ENCODE measurements around the gene MAP4K3.
"Not testable (repeated sequence)": the region's sequence is repeated elsewhere in the genome, so short reads cannot be mapped to it uniquely, and the experiment has no call there.

MAP4K3 gene

GRCh38 chr2:39409697-39410389, 27.2 kb downstream of the MAP4K3 start:
- FAIRE-seq (no peak), DNase-seq (ENCODE audit: insufficient read length, low spot score) (no peak)
- no peak for TF ChIP-seq POLR2A (IDR thresholded peaks at IDR 0.05; ENCODE audit: low read depth, low read length)

- no peak for TF ChIP-seq POLR2A (IDR thresholded peaks at IDR 0.05; ENCODE audit: low read depth, low read length)
- no peak for FAIRE-seq
- DNase-seq (ENCODE audit: insufficient read length, low spot score) = no peak
Observed at GRCh38 chr2:39408351-39409136, 28.5 kb downstream of the MAP4K3 start.

GRCh38 chr2:39407516-39408296, 29.4 kb downstream of the MAP4K3 start:
- FAIRE-seq (peak; percentile 62), DNase-seq (ENCODE audit: insufficient read length, low spot score) (no peak)
- TF ChIP-seq POLR2A (IDR thresholded peaks at IDR 0.05; ENCODE audit: low read depth, low read length) = no peak

DNA sequence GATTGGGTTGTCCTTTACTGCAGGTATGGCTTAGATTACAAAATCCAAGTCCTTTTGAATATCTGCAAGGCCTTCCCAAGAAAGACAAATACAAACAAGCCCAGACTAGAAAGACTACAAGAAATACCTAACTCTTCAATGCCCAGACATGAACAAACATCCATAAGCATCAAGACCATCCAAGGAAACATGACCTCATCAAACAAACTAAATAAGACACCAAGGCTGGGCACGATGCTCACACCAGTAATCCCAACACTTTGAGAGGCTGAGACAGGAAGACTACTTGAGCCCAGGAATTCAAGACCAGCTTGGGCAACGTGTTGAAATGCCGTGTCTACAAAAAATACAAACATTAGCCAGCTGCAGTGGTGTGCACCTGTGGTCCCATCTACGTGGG, 31.7 kb downstream of the MAP4K3 start:
- FAIRE-seq (no peak), DNase-seq (ENCODE audit: insufficient read length, low spot score) (no peak)
- TF ChIP-seq POLR2A (IDR thresholded peaks at IDR 0.05; ENCODE audit: low read depth, low read length) = no peak

DNA sequence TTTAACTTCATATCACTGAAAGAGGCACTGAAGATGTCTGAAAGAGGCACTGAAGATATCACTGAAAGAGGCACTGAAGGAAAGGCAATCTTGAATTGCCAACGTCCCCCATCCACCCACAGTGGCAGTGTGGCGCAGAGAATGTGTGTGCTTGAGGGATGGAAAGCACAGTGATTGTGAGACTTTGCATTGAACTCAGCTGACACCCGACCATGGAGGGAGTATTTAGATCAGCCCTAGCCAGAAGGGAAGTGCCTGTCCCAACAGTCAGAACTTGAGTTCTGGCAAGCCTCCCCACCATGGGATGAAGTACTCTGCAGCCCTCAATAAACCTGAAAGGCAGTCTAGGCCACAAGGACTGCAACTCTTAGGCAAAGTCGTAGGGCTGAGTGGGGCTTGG, 33.8 kb downstream of the MAP4K3 start:
- FAIRE-seq (no peak), DNase-seq (ENCODE audit: insufficient read length, low spot score) (no peak)
- no peak for TF ChIP-seq POLR2A (IDR thresholded peaks at IDR 0.05; ENCODE audit: low read depth, low read length)

- no peak for TF ChIP-seq POLR2A (IDR thresholded peaks at IDR 0.05; ENCODE audit: low read depth, low read length)
Observed at GRCh38 chr2:39401319-39401718, 35.8 kb downstream of the MAP4K3 start.

DNA sequence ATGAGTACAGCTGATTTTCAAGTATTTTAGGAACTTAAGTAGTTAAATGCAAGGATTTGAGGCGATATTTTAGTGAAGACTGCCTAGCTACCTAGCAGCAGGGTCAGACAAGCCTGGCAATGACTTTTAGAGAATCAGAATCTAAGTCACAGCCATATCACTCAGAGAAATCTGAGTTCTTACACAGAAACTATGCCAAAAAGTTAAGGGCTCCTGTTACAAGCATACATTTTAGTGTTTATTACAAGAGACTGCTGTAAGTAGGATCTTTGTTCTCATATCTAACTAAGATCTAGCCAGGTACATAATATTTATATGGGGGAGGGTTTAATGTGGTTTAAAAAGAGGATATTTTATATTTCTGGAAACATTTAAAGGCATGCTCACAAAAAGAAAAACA, 37.5 kb downstream of the MAP4K3 start:
- FAIRE-seq (peak; percentile 83), DNase-seq (ENCODE audit: insufficient read length, low spot score) (no peak)
- no peak for TF ChIP-seq POLR2A (IDR thresholded peaks at IDR 0.05; ENCODE audit: low read depth, low read length)

More at GRCh38 chr2:39401319-39401718, 35.8 kb downstream of the MAP4K3 start:
- FAIRE-seq = no peak
- DNase-seq (ENCODE audit: insufficient read length, low spot score) = no peak

GRCh38 chr2:39395313-39395712, 41.8 kb downstream of the MAP4K3 start:
- FAIRE-seq (no peak), DNase-seq (ENCODE audit: insufficient read length, low spot score) (no peak)
- no peak for TF ChIP-seq POLR2A (IDR thresholded peaks at IDR 0.05; ENCODE audit: low read depth, low read length)

DNA sequence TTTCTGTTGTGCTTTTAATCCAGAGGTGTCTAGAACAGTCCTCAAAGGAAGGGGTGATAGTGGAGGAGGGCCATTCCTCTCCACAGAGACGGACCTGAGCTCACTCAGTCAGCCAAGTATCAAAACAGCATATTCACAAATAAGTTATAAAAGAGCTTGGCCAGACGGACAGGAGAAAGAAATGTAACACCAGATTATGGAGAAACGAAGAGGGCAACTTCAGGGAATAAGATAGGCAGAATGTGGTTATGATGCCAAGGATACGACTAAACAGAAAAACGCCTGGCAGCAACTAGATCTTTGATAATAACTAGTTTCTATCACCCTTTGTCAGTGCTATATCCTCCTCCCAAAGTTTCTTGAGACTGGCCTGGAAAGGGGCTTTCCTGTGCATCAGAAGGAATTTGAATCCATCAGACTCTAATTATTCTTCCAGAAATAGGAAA, 42.5 kb downstream of the MAP4K3 start:
- TF ChIP-seq POLR2A (IDR thresholded peaks at IDR 0.05; ENCODE audit: low read depth, low read length) = no peak
- peak; percentile 68 for FAIRE-seq

DNA sequence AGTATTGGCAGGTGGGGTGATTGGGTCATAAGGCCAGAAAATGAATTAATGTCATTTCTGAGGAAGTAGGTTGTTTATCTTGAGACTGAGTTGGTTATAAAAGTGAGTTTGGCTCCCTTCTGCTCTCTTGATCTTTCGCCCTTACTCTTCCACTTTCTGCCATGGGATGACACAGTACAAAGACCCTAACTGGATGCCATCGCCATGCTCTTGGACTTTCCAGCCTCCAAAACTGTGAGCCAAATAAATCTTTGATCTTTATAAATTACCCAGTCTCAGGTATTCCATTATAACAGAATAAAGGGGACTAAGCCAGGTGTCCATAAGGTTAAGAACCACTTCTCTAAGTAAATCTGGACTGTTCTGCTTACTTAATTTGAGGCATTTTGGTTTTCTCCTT, 44.4 kb downstream of the MAP4K3 start:
- DNase-seq (ENCODE audit: insufficient read length, low spot score) (no peak), FAIRE-seq (no peak)
- no peak for TF ChIP-seq POLR2A (IDR thresholded peaks at IDR 0.05; ENCODE audit: low read depth, low read length)

More for the DNA sequence above, 42.5 kb downstream of the MAP4K3 start:
- DNase-seq (ENCODE audit: insufficient read length, low spot score) = no peak

DNA sequence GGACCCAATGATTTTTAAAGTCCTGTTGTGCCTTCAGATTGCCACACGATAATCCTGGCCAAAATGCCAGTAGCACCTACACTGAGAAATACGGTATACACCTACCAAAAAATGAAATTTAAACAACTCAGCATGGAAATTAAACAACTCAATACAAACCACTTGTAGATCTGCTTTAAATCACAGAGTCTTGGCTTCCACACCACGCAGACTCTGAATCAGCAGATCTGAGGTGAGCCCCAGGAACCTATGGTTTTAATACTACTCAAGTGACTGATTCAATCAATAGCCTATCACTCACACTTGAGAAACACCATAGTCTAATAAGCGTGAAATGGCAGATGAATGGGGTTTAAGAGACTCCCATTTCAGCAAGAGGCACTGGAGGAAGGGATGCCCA, 46.9 kb downstream of the MAP4K3 start:
- no peak for DNase-seq (ENCODE audit: insufficient read length, low spot score)
- no peak for TF ChIP-seq POLR2A (IDR thresholded peaks at IDR 0.05; ENCODE audit: low read depth, low read length)
- FAIRE-seq = no peak

DNA sequence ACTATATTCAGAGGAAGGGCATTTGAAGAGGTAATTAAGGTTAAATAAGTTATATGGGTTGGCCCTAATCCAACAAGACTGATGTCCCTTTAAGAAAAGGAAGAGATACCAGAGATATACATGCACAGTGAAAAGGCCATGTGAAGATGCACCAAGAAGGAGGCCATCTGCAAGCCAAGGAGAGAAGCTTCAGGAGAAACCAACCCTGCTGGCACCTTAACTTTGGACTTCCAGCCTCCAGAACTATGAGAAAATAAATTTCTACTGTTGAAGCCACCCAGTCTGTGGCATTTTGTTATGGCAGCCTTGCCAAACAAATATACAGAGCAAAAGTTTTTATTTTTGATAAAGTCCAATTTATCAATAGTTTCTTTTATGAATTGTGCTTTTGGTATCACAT, 51.0 kb downstream of the MAP4K3 start:
- FAIRE-seq = no peak
- TF ChIP-seq POLR2A (IDR thresholded peaks at IDR 0.05; ENCODE audit: low read depth, low read length) = no peak
- no peak for DNase-seq (ENCODE audit: insufficient read length, low spot score)

GRCh38 chr2:39385172-39385571, 51.9 kb downstream of the MAP4K3 start:
- no peak for FAIRE-seq
- DNase-seq (ENCODE audit: insufficient read length, low spot score) = no peak
- no peak for TF ChIP-seq POLR2A (IDR thresholded peaks at IDR 0.05; ENCODE audit: low read depth, low read length)

- DNase-seq (ENCODE audit: insufficient read length, low spot score); FAIRE-seq: not testable (repeated sequence)
Observed at GRCh38 chr2:39384071-39384470, 53.0 kb downstream of the MAP4K3 start.
